NCI-H226 (cell line): ENCODE results near the gene VTI1A.
"Not testable (repeated sequence)": the region's sequence is repeated elsewhere in the genome, so short reads cannot be mapped to it uniquely, and the experiment has no call there.

Source experiments
- DNase-seq: peaks from one replicate; pipeline ENCODE4 v3.0.0-alpha.2; 2015

VTI1A gene

GRCh38 chr10:112446855-112447619 is at the start of gene VTI1A, which contains the start of gene ZDHHC6:
TSS of gene VTI1A (plus strand) at chr10:112447215. CDS start at chr10:112447374, 159 bp downstream.
TSS of gene ZDHHC6 (minus strand) at chr10:112446914. CDS start at chr10:112445436, 1,478 bp downstream.
- DNase-seq: peak; percentile 66

DNA sequence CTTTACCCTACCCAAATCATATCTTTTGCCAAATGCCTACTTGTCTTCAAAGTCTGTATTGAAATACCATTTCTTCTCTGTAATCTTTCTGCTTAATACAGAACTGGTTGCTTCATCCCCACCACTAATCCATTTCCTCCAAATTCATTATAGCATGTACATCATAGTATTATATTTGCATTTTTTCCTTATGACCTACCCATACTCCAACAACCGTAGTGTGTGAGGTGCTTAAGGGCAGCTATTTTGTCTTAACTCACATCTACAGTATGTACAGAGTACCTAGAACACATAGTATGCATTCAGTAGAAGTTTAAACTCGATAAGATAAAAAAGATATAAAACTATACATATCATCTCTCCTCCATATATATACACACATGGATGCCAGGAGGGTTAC is 49.4 kb upstream of the VTI1A start:
- no peak for DNase-seq

GRCh38 chr10:112402917-112403316 is 44.1 kb upstream of the VTI1A start:
- DNase-seq: no peak

DNA sequence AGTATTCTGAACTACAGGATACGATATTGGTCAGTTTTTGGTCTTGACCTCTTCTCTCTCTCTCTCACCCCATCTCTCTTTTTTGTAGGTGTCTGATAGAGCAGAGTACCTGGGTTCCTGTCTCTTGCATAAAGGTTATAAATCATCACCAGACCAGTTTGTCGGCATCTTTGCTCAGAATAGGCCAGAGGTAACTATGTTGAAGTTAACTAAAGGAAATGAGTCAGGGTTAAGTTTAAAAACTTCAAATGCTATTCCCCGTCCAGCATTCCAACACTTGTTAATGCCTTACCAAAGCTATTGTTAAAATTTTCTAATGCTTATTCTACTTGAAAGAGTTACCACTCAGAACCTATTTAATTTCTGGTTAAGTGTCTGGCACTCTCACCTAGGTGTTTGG is 42.4 kb upstream of the VTI1A start:
- DNase-seq: peak; percentile 33

GRCh38 chr10:112406806-112407205 is 40.2 kb upstream of the VTI1A start:
- not testable (repeated sequence) for DNase-seq

GRCh38 chr10:112407696-112408095 is 39.3 kb upstream of the VTI1A start:
- no peak for DNase-seq

- no peak for DNase-seq
Measured at GRCh38 chr10:112409299-112409698, 37.7 kb upstream of the VTI1A start.

GRCh38 chr10:112409755-112410154 is 37.3 kb upstream of the VTI1A start:
- DNase-seq: no peak

GRCh38 chr10:112412696-112413095 is 34.3 kb upstream of the VTI1A start:
- DNase-seq: no peak

GRCh38 chr10:112421731-112422130 is 25.3 kb upstream of the VTI1A start:
- DNase-seq: no peak

GRCh38 chr10:112424651-112425050 is 22.4 kb upstream of the VTI1A start:
- no peak for DNase-seq

- no peak for DNase-seq
Measured at GRCh38 chr10:112426111-112426510, 20.9 kb upstream of the VTI1A start.

- DNase-seq: no peak
Measured at GRCh38 chr10:112429147-112429546, 17.9 kb upstream of the VTI1A start.

- no peak for DNase-seq
Measured at GRCh38 chr10:112429654-112430230, 17.3 kb upstream of the VTI1A start.

DNA sequence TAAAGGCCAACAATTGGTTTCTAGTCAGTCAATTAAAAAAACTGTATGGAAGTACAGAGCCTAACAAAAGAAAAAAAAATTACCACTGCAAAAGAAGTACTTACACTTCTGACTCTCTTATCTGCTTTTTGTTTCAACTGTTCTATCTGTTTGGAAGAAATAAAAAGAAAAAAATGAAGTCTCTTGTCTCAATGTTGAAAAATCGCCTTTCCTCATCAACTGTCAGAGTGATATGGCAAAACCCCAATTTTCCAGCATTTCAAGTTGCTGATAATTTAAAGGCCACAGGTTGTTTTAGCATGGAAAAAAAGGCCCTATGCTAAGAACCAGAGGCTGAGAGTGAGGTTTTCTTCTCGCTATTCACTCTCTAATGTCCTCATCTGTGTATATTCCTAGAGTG is 13.9 kb upstream of the VTI1A start:
- DNase-seq: no peak

- no peak for DNase-seq
Measured at GRCh38 chr10:112434988-112435619, 11.9 kb upstream of the VTI1A start.

GRCh38 chr10:112438356-112438755 is 8.7 kb upstream of the VTI1A start:
- no peak for DNase-seq

- no peak for DNase-seq
Measured at GRCh38 chr10:112441520-112441919, 5.5 kb upstream of the VTI1A start.

- no peak for DNase-seq
Measured at GRCh38 chr10:112442063-112442462, 5.0 kb upstream of the VTI1A start.

- DNase-seq: no peak
Measured at GRCh38 chr10:112446055-112446854, 760 bp upstream of the VTI1A start.

DNA sequence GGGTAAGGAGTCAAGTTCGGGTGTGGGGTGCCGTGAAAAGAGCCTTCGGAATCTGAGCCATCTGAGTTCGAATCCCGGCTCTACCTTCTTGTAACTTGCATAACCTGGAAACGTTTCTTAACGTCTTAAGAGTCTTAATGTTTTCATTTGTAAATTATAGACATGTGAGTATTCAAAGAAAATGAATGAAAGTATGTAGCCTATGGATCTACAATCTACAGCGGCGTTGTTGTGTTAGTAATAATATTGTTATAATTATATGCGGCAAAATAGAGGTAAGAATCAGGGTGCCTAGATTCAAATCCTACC is 559 bp downstream of the VTI1A start:
- no peak for DNase-seq

DNA sequence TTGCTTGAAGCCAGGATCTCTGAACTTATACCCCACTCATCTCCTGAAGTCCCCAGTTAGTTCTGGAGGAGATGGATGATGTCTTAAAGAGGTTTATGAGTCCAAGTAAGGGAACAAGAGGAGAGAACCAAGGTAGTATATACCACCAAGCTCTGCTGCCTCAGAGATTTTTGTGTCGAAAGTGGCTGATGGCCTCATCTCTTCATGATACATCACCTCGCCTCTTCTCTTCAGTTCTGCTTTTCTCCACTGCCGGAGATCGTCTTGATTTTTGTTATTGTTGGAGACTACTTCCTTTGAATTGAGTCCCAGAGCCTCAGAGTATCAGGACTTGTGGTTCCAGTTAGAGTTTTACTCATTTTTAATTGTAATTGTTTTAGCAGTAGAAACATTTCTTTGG is 1.9 kb downstream of the VTI1A start:
- DNase-seq: no peak
